BJ (cell line): ENCODE measurements around the gene ZNF570. TPM values are rescaled to one million over a fixed set of nuclear protein-coding genes. Genes with fewer than 3 reads are reported as not detected.

ENCODE experiments used
- CTCF ChIA-PET: fragments of 350-600 bp; formaldehyde crosslinking; extraction: SDS; loops from one replicate; lab custom pipeline; 2021; ENCODE audit warnings: antibody characterized with exemption, inconsistent platforms; lab: Yijun Ruan, JAX
- POLR2A ChIA-PET: fragments of 300-600 bp; sonication (Branson Sonifier 250); formaldehyde crosslinking; extraction: SDS; loops from one replicate; lab custom pipeline; 2021; ENCODE audit warnings: antibody characterized with exemption; lab: Charles Lee
- DNase-seq: peaks from one replicate; pipeline ENCODE4 v3.0.0-alpha.2; 2011; ENCODE audit warnings: low read depth
- H3K27me3 ChIP-seq: 2 replicates; pipeline ENCODE4 v1.6.0; 2011; ENCODE audit warnings: low read length; ENCODE audit not compliant: control insufficient read depth, insufficient read depth
- H3K36me3 ChIP-seq: 2 replicates; pipeline ENCODE4 v1.5.1; 2011; ENCODE audit warnings: low read length; ENCODE audit not compliant: control insufficient read depth, insufficient read depth
- H3K4me3 ChIP-seq: 2 replicates; pipeline ENCODE4 v1.5.1; 2011; ENCODE audit warnings: low read depth, mild to moderate bottlenecking, control low read depth, low read length
- polyA minus RNA-seq: library from RNA; depleted of rRNA, polyadenylated mRNA; stranded (reverse); fragments of >200 nt; gene quantifications from 2 replicates; pipeline ENCODE4 v1.2.3, GENCODE V29; 2011; rRNA and poly(A)+ RNA removed
- polyA plus RNA-seq: library from polyadenylated mRNA; depleted of rRNA; stranded (reverse); fragments of >200 nt; gene quantifications from 2 replicates; pipeline ENCODE4 v1.2.3, GENCODE V29; 2011; rRNA removed
- TF ChIP-seq, protein P1 (sequence below): IDR thresholded peaks from 2 replicates; pipeline ENCODE4 v1.5.1; 2011; ENCODE audit warnings: low read depth, mild to moderate bottlenecking, control low read depth, inconsistent platforms, low read length, moderate library complexity; ENCODE audit not compliant: insufficient read depth

ZNF570 gene
- polyA plus RNA-seq (1.4 and 3.5 TPM in 2 replicates), polyA minus RNA-seq (4.8 and 5.8 TPM in 2 replicates)

DNA sequence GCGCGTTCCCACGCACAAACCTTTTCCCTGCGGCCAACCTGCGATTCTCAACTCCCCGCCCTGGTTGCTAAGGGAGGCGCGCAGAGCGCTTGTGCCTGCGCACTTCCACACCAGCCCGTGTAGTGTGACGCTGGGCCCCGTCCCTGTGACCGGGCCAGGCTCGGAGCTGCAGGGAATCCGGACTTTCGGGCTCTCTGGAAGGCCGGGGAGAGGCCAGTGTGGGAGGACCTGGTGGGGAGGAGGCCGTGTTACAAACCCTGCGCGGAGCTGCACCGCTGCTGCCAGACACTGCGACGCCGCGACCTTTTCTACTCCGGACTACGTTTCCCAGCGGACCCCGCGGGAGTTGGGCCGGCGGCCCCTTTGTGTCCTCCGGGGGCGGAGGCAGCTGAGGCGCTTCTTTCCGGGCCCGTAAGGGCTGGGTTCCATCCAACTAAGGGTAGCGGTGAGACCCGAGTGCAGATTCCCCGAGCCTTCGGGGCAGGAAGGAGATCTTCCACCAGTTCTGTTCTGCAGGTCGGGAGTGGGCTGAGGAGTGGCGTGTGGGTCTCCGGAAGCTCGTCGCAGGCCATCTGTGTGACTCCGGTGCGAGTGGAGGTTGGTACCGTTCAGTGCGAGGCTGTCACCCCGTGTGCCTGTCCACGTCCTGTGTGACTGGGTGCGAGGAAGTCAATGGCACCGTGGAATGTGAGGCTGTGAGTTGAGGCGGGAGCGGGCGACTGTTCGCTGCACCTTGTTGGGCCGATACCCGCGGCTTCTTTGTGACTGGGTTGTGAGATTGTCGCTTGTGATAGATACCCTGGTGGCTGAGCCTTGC, at the start of gene ZNF570:
TSS of gene ZNF570 (plus strand) at position 396 of the 817 bp plus-strand sequence. CDS start 999 bp downstream, outside the sequence.
- CTCF ChIA-PET: interaction anchor here (1.2 kb wide), 1 partner anchor 223 kb away, joined by 4 read pairs; no protein-coding TSS in a partner anchor
- H3K36me3 ChIP-seq: peaks cover 2% of the 10 kb centered on the region
- TF ChIP-seq, protein P1, sequence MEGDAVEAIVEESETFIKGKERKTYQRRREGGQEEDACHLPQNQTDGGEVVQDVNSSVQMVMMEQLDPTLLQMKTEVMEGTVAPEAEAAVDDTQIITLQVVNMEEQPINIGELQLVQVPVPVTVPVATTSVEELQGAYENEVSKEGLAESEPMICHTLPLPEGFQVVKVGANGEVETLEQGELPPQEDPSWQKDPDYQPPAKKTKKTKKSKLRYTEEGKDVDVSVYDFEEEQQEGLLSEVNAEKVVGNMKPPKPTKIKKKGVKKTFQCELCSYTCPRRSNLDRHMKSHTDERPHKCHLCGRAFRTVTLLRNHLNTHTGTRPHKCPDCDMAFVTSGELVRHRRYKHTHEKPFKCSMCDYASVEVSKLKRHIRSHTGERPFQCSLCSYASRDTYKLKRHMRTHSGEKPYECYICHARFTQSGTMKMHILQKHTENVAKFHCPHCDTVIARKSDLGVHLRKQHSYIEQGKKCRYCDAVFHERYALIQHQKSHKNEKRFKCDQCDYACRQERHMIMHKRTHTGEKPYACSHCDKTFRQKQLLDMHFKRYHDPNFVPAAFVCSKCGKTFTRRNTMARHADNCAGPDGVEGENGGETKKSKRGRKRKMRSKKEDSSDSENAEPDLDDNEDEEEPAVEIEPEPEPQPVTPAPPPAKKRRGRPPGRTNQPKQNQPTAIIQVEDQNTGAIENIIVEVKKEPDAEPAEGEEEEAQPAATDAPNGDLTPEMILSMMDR: 0 out of 2 replicates have a peak, but pooled peaks have one; percentile 2

DNA sequence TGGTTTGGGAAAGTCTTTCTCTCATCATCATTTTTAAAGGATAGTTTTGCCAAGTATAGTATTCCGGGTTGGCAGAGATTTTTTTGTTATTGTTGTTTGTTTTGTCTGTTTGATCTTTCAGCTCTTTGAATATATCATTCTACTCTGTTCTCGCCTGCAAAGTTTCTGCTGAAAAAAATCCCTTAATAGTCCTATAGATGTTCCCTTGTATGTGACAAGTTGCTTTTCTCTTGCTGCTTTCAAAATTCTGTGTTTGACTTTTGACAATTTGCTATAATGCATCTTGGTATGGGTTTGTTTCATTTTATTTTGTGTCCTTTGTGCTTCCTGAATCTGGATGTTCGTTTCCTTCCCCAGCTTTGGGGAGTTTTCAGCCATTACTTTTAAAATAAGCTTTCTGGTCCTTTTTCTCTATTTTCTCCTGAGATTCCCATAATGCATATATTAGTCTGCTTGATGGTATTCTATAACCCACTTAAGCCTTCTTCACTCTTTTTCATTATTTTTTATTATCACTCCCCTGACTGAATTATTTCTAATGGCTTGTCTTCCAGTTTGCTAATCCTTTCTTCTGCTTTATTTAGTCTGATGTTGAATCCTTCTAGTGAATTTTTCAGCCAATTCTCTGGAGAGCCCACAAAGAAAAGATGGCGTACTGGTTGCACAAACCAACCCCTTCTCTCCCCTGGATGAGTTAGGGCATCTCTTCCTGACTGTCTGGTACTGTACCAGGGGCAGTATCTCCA, 16.5 kb upstream of the ZNF570 start:
- ChIA-PET POLR2A (no interaction called here), CTCF (no interaction called here)
- H3K27me3 ChIP-seq: no peaks in the 10 kb centered on the region

More for the DNA sequence above, at the start of gene ZNF570:
- Histone ChIP-seq H3K27me3 (no peaks in the 10 kb centered on the region), H3K4me3 (peak within 1 kb of the TSS; percentile 71)
- POLR2A ChIA-PET: no interaction called here
- DNase-seq: peak; percentile 27

DNA sequence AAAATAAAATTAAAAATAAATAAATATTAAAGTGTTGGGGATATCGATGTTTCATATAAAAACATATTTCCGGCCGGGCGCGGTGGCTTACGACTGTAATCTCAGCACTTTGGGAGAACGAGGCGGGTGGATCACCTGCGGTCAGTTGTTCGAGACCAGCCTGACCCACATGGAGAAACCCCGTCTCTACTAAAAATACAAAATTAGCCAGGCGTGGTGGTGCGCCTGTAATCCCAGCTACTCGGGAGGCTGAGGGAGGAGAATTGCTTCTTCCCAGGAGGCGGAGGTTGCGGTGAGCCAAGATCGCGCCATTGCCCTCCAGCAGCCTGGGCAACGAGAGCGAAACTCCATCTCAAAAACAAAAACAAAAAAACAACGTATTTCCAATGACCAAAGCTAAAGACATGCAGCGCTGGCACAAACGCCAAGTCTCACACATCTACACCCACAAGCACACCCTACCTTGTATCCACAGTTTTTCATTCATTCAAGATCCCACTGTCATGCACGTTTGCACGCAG, 2.8 kb upstream of the ZNF570 start:
- TF ChIP-seq, protein P1: no peak
- Histone ChIP-seq H3K4me3 (peak overlapping the region; percentile 73), H3K27me3 (no peaks in the 10 kb centered on the region), H3K36me3 (peaks cover 2% of the 10 kb centered on the region)
- DNase-seq: no peak
- POLR2A ChIA-PET: no interaction called here
- CTCF ChIA-PET: no interaction called here

More for the DNA sequence above, 16.5 kb upstream of the ZNF570 start:
- H3K4me3 ChIP-seq: no peak overlapping the region
- no peak for DNase-seq
- H3K36me3 ChIP-seq: 0 out of 2 replicates have a peak, but pooled peaks cover 1% of the 10 kb centered on the region
- TF ChIP-seq, protein P1: no peak

DNA sequence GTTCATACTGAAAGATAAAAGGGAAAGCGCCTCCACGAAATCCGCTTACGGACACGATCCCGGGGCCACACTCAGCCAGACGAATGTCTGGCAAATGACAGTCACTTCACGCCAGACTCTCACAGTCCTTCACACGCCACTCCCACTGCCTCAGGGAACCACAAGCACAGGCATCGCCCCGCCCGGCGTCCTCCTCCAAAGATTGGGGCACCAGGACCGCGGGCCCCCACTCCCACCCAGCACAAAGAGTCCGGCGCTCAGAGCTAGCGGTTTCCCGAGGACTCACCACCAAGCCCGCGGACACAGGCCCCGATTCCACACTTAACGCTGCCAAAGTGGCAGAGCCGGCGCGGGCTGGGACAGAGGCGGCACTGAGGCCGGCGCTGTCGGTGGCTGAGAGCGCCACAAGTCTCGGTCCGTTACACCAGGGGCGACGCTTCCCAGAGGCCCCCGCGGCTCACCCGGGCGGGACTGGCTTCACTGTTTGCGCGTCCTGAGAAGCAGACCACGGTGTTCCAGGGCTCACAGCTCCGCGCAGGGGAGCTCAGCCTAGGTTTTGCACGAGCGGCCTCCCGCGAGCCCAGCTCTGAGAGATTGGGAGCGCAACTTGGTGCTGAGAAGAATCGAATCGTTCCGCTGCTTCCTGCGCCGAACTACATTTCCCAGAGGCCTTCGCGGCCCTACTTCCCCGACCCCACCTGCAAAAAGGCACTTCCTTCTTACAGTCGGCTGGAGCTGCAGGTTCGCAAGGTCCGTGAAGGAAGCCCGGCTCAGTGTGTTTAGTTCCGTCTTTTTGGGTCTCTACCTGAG, 2.2 kb upstream of the ZNF570 start, which contains the start of gene ZNF569:
TSS of gene ZNF569 (minus strand) at position 647 of the 810 bp plus-strand sequence. CDS start 22,523 bp downstream, outside the sequence.
- Histone ChIP-seq H3K36me3 (peaks cover 2% of the 10 kb centered on the region), H3K27me3 (no peaks in the 10 kb centered on the region), H3K4me3 (peak within 1 kb of the TSS; percentile 73)
- CTCF ChIA-PET: no interaction called here
- TF ChIP-seq, protein P1: no peak
- POLR2A ChIA-PET: interaction anchor here (0.6 kb wide), 1 partner anchor 18 kb away, joined by 3 read pairs; no protein-coding TSS in a partner anchor
- DNase-seq: peak; percentile 67
